ENCODE measurements around the gene AQP7. TPM values are rescaled to one million over a fixed set of nuclear protein-coding genes. Genes with fewer than 3 reads are reported as not detected.
"Not testable (repeated sequence)": the region's sequence is repeated elsewhere in the genome, so short reads cannot be mapped to it uniquely, and the experiment has no call there.

The AQP7 gene
- polyA plus RNA-seq, 3 donors: 14.8 to 17.5 (median 17.0) TPM

GRCh38 chr9:33377089-33377715, 25.2 kb downstream of the AQP7 start:
- DNase-seq (ENCODE audit: low read depth in 3 of 3, low spot score in 2 of 3): no peak

GRCh38 chr9:33375841-33376321, 26.5 kb downstream of the AQP7 start:
- DNase-seq (ENCODE audit: low read depth in 3 of 3, low spot score in 2 of 3): no peak

GRCh38 chr9:33375238-33375840, 27.0 kb downstream of the AQP7 start:
- peak in 1 of 3 donors; percentile 45 for DNase-seq (ENCODE audit: low read depth in 3 of 3, low spot score in 2 of 3)

- peak; percentile 45 to 67 (median 64) for DNase-seq (ENCODE audit: low read depth in 3 of 3, low spot score in 2 of 3)
Measured at GRCh38 chr9:33374634-33375237, 27.6 kb downstream of the AQP7 start.

GRCh38 chr9:33374190-33374589, 28.2 kb downstream of the AQP7 start:
- DNase-seq (ENCODE audit: low read depth in 3 of 3, low spot score in 2 of 3): no peak

GRCh38 chr9:33372900-33373299, 29.5 kb downstream of the AQP7 start:
- DNase-seq (ENCODE audit: low read depth in 3 of 3, low spot score in 2 of 3): no peak

GRCh38 chr9:33366979-33367480, 35.3 kb downstream of the AQP7 start:
- DNase-seq (ENCODE audit: low read depth in 3 of 3, low spot score in 2 of 3): no peak

GRCh38 chr9:33364814-33365213, 37.6 kb downstream of the AQP7 start:
- not testable (repeated sequence) for DNase-seq (ENCODE audit: low read depth in 3 of 3, low spot score in 2 of 3)

GRCh38 chr9:33364127-33364526, 38.2 kb downstream of the AQP7 start:
- DNase-seq (ENCODE audit: low read depth in 3 of 3, low spot score in 2 of 3): no peak

GRCh38 chr9:33358641-33359040, 43.7 kb downstream of the AQP7 start:
- not testable (repeated sequence) for DNase-seq (ENCODE audit: low read depth in 3 of 3, low spot score in 2 of 3)

GRCh38 chr9:33355933-33356332, 46.4 kb downstream of the AQP7 start:
- no peak for DNase-seq (ENCODE audit: low read depth in 3 of 3, low spot score in 2 of 3)

GRCh38 chr9:33354651-33355211, 47.6 kb downstream of the AQP7 start:
- no peak for DNase-seq (ENCODE audit: low read depth in 3 of 3, low spot score in 2 of 3)

GRCh38 chr9:33351547-33351946, 50.8 kb downstream of the AQP7 start:
- DNase-seq (ENCODE audit: low read depth in 3 of 3, low spot score in 2 of 3): no peak

GRCh38 chr9:33350310-33350709, 52.1 kb downstream of the AQP7 start:
- DNase-seq (ENCODE audit: low read depth in 3 of 3, low spot score in 2 of 3): no peak

- DNase-seq (ENCODE audit: low read depth in 3 of 3, low spot score in 2 of 3): no peak
Measured at GRCh38 chr9:33349743-33350142, 52.6 kb downstream of the AQP7 start.

- DNase-seq (ENCODE audit: low read depth in 3 of 3, low spot score in 2 of 3): no peak
Measured at GRCh38 chr9:33348998-33349397, 53.4 kb downstream of the AQP7 start.

GRCh38 chr9:33346564-33346963, 55.8 kb downstream of the AQP7 start:
- no peak for DNase-seq (ENCODE audit: low read depth in 3 of 3, low spot score in 2 of 3)

GRCh38 chr9:33344145-33344544, 58.2 kb downstream of the AQP7 start:
- DNase-seq (ENCODE audit: low read depth in 3 of 3, low spot score in 2 of 3): no peak

- no peak for DNase-seq (ENCODE audit: low read depth in 3 of 3, low spot score in 2 of 3)
Measured at GRCh38 chr9:33341182-33341581, 61.2 kb downstream of the AQP7 start.

GRCh38 chr9:33340186-33340585, 62.2 kb downstream of the AQP7 start:
- DNase-seq (ENCODE audit: low read depth in 3 of 3, low spot score in 2 of 3): no peak
